ENCODE results near the gene RTP3.

GRCh38 chr3:46501702-46502101, 3.9 kb downstream of the RTP3 start:
- no peak for TF ChIP-seq CTCF (IDR thresholded peaks at IDR 0.05)
- no peak for TF ChIP-seq POLR2A (IDR thresholded peaks at IDR 0.05)

All from esophagus squamous epithelium (tissue), 4 donors.